Activated gamma-delta T cell (primary cell): Measurements from ENCODE around the gene FANCM.
"Not testable (repeated sequence)": the region's sequence is repeated elsewhere in the genome, so short reads cannot be mapped to it uniquely, and the experiment has no call there.

Experiments used
- DNase-seq: peaks from one replicate; lab custom pipeline; 2025; lab: John Stamatoyannopoulos, UW

Gene FANCM

DNA sequence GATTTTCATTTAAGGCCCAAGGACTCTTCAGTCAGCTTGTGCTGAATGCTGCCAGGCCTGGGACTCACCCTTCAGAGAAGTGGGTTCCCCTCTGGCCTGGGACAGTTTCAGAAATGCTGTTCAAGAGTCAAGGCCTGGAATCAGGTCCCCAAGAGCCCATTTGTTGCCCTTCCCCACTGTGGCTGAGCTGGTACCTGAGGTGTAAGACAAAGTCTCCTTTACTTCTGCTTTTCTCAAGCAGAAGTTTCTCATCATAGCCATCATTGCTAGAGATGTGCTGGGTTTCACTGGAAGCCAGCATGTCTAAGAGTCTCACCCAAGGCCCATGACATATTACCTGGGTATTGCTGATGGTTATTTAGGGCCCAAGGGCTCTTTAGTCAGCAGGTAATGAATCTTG is 8.9 kb downstream of the FANCM start:
- DNase-seq = no peak

DNA sequence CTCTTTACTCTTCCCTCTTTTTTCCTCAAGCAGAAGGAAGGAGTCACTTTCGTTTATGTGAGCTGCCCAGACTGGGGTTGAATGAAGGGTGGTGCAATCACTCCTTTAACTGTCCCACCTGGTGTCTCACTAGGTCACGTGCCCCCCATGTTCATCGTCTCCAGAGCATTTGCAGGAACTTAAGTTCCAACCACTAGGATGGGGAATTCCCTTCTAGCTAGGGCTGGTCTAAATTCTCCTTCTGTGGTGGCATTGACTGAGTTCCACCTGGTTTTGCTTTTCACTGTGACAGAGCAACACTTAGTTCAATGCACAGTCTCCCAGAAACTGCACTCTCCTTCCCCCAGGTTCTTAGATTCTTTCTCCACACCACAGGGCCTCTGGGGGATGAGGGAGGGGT is 9.5 kb downstream of the FANCM start:
- no peak for DNase-seq

DNA sequence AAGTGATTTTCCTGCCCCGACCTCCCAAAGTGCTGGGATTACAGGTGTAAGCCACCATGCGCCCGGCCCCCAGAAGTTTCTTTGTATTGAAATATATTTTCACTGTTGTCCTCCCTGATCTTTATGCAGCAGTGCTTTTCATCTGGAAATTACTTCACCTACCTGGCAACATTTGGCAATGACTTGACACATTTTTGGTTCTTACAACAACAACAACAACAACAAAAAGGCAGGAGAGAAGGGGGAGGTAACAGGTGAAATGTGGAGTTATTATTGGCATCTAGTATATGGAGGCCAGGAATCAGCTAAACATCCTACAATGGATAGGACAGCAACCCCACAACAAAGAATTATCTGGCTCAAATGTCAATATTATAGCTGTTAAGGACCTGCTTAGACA is 13.9 kb downstream of the FANCM start:
- DNase-seq = no peak

DNA sequence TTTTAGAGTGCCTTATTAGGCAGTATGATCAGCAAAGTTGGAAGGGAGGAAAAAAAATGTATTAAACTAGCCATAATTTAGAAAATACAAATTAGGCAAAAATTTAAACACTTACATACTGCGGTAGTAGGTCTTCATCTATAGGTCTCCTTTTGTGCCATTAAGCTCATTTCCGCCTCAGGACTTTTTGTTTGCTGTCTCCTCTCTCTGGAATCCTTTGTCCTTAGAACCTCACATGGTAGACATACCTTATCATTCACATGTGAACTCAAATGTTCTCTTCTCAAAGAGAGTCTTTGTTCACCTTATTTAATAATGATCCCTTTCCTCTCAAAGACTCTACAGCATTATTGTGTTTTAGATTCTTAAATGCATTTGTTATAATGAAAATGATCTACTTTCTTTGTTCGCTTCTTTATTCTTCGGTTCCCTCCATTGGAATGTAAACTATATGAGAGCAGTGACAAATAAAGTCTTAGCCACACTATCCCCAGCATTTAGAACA is 14.7 kb downstream of the FANCM start:
- DNase-seq = no peak

DNA sequence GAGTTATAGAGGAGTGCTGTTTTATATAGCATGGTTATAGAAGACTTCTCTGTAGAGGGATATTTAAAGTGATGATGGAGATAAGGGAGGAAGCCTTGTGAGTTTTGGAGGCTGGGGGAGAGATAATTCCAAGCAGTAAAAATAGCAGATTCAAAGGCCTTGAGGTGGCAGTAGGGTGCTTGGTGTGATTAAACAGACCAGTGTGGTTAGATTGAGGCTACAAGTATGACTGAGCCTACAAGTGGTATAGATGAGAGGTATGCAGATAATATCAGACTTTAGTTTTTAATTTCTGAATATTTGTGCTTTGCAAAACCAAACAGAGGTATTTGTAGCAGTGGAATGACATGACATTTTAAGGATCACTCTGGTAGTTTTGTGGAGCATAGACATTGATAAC is 20.3 kb downstream of the FANCM start:
- no peak for DNase-seq

DNA sequence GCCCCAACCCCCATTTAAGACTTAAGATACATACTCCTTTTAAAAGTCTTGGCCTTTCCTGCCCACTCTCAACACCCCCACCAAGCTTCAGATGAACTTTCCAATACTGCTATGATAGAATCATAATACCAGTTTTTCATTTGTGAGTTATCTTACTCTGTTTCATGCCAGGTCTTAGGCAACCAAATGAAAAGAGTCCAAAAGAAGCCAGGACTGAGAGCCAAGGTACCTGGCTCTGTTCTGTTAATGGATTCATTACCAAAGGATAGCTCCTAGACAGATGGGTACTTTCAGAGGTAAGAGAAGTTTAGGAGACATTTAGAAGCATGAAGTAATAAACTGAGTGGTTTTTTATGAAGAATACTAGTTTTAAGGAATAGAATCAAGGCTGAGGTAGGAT is 34.2 kb downstream of the FANCM start:
- DNase-seq = no peak

DNA sequence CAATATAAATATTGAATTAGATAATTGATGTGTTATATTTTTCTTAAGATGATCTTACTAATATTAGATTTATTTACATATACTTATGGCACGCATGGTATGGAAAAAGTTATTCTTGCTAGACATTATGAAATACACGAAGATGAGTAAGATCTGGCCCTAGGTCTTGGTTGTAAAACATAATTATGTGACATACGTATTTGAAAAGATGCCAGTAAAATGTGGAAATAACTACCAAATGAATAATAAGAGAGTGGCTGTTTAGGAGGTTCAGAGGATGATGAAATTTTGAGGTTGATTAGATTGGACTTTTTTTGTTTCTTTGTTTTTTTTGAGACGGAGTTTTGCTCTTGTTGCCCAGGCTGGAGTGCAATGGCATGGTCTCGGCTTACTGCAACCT is 41.3 kb downstream of the FANCM start:
- no peak for DNase-seq

DNA sequence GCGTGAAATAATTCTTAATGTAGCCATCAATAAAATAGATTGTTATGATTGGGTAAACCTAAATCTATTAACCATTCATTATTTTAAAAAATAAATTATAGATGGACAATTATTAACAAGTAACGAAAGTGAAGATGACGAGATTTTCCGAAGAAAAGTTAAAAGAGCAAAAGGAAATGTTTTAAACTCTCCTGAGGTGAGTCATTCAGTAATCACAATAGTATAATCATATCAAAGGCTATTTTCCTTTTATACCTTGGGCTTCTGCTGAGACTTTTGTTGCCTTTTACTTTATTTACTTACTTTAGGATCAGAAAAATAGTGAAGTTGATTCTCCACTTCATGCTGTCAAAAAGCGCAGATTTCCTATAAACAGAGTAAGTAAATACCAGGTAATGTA is 45.6 kb downstream of the FANCM start:
- no peak for DNase-seq

DNA sequence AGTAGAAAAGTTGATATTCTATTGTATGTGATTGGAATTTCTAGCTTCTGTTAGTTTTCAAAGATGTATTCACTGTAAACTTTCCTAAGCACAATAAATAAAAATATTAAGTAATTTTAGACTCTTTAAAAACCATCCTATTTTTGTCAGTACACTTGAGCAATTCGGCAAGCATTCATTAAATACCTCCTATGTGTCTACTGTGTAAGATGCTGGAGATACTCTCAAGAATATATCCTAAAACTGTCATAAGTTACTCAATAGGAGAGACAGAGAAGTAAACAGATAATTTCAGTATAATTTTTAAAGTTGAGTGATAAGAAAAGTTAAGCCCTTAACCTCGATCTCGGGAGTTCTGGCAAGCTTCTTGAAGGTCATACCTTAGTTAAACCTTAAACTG is 46.1 kb downstream of the FANCM start:
- no peak for DNase-seq

DNA sequence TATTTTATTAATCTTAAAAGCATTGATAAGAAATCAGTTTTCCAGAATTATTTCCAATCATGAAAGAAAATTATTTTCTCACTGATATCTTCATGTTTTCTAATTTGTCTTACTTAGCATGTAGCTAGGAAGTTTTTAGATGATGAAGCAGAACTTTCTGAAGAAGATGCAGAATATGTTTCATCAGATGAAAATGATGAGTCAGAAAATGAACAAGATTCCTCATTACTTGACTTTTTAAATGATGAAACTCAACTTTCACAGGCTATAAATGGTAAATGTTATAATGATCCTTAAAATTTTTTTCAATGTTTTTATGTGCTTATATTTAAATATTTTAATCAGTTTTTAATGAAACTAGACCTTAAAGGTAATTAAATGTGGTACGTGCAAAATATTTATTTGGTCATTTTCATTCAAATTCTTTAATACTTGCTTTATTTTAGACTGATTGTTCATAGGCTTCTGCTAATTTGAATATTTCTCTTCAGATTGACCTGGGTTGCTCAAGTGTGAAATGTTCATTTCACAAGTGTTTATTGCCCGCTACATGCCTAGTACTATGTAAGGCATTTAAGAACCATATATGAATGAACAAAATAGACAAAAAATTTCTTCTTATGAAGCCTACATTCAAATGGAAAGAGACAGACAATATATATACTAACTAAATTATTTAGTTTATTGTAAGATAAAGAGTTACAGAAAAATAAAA is 49.5 kb downstream of the FANCM start:
- DNase-seq = no peak

DNA sequence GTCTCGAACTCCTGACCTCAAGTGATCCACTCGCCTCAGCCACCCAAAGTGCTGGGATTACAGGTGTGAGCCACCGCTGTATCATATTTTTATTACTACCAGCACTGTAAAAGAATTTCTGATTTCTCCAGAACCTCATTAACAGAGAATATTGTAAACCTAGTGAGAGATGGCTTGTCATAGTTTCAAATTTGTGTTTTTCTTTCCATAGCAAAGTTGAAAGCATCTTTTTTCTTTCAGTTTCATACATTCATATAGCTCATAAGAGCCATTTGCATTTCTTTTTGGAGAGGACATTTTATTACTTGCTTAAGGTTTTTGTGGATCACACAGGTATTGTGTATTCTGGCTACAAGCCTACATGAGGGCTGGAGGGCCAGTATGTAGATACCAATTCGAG is 59.2 kb downstream of the FANCM start:
- no peak for DNase-seq

DNA sequence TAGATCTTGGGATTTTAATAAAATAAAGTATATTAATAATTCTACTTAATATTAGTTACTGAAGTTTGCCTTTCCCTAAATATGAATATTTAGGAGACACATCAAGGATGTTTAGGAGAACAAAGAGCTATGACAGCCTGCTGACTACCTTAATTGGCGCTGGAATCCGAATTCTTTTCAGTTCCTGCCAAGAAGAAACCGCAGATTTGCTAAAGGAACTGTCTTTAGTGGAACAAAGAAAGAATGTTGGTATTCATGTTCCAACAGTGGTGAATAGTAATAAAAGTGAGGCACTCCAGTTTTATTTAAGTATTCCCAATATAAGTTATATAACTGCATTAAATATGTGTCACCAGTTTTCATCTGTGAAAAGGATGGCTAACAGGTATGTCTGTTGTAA is 62.8 kb downstream of the FANCM start:
- no peak for DNase-seq

DNA sequence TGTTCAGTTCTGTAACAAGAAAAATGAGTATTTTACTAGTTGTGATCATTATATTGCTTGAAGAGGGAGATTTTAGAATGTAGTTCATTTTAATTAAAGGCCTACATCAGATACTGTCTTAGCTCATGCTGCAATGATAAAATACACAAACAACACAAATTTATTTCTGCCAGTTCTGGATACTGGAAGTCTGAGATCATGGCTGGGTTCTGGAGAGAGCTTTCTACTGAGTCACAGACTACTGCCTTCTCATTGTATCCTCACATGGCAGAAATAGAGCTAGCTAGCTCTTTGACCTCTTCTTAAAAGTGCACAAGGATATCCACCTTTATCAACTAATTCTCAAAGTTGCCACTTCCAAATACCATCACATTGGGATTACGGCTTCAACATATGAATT is 63.5 kb downstream of the FANCM start:
- DNase-seq = no peak

DNA sequence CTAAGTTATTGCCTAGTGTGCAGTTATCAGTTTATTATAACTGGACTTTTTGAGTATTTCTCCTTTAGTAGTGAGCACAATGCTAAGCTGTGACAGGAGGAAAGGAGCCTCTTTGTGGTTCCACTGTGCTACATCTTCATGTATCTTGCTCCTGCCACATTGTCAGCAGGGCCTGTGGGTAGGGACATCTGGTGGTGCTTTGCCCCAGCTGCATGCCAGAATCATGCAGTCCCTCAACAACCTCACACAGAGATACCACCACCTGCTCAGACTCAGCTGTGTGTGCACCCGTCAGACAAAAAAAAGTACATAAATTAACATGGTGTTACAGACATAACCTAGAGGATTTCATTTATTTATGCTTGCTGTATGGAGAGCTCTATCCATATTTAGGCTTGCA is 66.2 kb downstream of the FANCM start:
- no peak for DNase-seq

DNA sequence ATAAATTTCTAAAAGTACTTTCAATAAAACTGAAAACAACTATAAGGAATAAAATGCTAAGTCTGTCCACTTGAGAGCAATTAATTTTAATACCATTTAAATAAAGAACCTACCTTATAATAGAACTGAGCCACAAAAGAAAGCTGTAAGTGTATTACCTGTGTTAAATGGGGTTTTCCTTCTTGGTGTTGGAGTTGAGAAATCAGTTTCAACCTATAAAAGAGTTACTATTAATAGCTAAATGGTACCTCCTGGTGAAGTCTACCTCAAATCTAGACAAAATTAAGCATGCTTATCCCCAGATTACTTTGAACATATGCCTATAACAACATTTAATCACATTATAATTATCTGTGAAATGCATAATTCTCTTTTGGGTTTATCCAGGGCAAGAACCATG is 68.5 kb downstream of the FANCM start:
- DNase-seq = no peak

DNA sequence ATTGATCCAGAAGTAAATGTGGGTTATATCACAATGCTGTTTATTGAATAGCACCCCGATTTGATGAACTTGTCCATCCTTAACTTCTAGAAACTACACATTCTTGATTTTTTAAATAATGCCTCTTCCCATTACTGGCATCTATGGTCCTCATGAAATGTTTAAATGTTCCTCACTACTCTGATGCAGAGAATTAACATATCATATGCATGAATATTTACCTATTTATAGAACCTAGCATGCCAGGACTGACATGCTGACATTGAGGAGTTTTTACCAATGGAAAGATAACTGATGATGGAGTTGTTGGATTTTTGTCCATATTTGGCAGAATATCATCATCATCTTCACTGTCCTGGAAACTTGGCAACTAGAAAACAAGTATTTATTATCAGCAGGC is 74.4 kb downstream of the FANCM start:
- DNase-seq = no peak

DNA sequence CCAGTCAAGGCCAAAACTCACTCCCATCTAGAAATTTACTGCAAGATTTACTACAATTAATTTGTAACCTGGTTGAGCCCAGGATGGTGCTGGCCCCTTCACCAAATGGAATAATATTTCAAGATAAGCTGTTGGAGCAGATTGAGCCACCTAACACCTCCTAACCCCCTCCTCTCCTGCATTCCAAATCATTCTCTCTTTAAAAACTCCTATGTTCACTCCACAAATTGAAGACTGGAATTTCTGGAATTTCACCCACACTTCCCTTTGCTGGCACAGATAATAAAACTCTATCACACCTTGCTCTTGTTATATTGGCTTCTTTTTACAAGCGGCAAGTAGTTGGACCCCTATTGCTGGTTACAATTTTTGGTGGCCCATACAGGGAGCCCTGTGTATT is 75.6 kb downstream of the FANCM start:
- DNase-seq = no peak

DNA sequence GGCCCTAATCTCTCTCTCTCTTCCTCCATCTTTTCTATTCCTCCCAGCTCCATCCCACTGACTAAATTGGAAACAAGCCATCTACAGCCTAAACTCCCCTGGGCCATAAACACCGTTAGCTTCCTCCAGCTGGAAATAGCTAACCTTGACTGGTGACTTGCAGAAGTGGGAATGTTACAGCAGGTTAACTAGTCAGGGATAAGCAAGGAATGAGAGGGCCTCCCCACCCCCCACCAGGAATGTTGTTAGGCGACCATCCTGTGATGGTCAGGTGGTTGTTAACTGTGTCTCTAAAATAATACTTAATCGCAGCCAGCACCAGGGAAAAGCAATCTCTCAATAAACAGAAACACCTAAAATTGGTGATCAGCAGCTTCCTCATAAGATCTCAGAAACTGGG is 76.5 kb downstream of the FANCM start:
- no peak for DNase-seq

DNA sequence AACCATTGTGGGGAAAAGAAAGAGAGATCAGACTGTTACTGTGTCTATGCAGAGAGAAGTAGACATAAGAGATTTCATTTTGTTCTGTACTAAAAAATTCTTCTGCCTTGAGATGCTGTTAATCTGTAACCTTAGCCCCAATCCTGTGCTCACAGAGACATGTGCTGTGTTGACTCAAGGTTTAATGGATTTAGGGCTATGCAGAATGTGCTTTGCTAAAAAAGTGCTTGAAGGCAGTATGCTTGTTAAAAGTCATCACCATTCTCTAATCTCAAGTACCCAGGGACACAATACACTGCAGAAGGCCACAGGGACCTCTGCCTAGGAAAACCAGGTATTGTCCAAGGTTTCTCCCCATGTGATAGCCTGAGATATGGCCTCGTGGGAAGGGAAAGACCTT is 78.0 kb downstream of the FANCM start:
- DNase-seq = not testable (repeated sequence)

DNA sequence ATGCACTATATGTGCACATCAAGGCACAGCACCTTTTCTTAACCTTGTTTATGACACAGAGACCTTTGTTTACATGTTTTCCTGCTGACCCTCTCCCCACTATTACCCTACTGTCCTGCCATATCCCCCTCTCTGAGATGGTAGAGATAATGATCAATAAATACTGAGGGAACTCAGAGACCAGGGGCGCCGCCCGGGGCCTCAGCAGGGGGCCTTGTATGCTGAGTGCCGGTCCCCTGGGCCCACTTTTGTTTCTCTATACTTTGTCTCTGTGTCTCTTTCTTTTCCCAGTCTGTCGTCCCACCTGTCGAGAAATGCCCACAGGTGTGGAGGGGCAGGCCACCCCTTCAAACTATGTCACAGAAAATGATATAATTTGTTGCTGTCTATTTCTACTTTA is 78.6 kb downstream of the FANCM start:
- not testable (repeated sequence) for DNase-seq

DNA sequence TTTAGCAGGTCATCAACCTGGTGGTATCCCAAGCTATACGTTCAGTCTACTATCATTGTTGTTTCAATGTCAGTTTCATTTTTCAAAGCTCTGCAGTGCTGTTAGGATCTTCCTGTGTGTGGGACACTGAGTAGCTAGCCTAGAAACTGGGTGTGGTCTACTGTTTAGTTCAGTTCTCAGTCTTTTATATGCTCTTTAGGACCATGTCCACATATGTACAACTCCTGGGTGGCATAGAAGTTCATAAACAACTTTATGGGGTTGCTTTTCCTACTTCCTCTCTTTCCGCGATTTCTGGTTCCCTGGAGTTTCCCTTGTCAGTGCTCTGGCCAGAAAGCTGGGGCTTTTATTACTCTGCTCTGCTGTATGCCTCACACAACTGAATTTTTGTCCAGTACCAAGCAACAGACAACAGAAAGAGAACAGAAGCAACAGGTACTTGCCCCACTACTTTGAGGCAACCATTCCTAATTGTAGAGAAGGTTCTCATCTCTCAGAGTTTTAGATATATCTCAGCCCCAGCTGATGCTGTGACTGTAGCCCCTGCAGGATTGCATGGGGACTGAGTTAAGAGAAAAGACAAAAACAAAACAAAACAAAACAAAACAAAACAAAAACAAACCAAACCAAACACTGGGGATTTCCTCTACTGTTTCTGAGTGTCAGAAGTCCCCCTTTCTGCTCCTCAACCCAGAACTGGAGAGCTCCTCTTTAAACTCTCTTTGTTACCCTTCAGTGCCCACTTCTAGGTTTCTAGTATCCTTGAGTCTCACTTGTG is 86.9 kb downstream of the FANCM start:
- no peak for DNase-seq

DNA sequence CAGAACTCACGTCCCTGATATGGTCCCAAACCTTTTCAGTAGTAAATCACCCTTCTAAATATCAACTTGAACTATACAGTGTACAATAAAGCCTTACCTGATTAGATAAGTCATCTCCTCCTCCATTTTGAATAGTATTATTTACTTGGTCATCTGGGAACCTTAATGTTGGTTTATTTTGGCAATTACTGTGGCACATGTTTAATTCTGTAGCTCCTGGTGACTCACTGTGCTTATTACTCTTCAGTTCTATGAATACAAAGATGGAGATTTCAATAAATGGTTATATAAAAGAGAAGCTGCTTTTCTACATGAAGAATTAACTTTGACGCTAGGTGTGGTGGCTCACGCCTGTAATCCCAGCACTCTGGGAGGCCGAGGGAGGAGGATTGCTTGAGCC is 91.8 kb downstream of the FANCM start:
- no peak for DNase-seq

DNA sequence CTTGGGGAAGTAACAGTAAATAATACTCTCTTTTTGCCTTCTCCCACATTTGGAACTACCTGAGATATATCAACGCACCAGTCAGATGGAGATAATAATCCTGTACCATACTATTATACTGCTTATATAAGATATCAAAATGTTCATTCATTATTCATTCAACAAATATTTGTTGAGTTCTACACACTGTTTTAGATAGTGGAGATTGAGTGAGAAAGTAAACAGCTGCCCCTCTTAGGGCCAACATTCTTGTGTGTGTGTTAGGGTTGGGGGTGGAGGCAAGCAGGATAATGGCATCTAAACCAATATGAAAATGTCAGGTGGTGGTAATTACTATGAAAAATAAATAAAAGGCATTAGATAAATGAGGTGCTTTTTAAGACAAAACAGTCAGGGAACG is 103.3 kb downstream of the FANCM start:
- DNase-seq = no peak

DNA sequence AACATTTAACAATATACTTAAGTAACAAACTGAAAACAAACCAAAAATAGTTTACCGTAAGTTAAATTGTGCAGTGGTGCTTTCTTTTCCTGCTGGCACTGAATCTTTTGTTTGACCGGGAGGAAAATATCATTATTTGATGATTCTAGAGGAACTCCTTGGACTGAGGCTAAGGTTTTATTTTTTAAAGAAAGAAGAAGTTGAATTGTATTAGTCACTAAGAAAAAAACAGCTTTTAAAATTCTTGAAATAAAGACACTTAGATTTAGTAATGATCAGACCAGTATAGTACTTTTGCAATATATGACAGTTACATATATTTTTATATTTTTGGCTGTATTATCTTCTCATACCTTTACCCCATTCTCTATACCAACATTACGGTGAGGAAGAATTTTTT is 107.0 kb downstream of the FANCM start:
- DNase-seq = no peak
